ENCODE data around the gene TGFB1I1.
"Not testable (repeated sequence)": the region's sequence is repeated elsewhere in the genome, so short reads cannot be mapped to it uniquely, and the experiment has no call there.

Gene TGFB1I1

GRCh38 chr16:31471875-31472708 lies at the start of gene TGFB1I1:
TGFB1I1 (plus strand) TSS chr16:31472152; CDS start chr16:31472189, 37 bp downstream.
- no peak for DNase-seq

- DNase-seq: no peak
Measured at GRCh38 chr16:31423241-31423640, 48.7 kb upstream of the TGFB1I1 start.

- DNase-seq: no peak
Measured at GRCh38 chr16:31423801-31424200, 48.2 kb upstream of the TGFB1I1 start.

GRCh38 chr16:31427441-31428278 lies 44.3 kb upstream of the TGFB1I1 start:
- peak; percentile 55 for DNase-seq

GRCh38 chr16:31428279-31428597 lies 43.7 kb upstream of the TGFB1I1 start, which contains the start of gene COX6A2:
COX6A2 (minus strand) TSS chr16:31428360; CDS start chr16:31428325, 35 bp downstream.
- DNase-seq: no peak

- DNase-seq: no peak
Measured at GRCh38 chr16:31428638-31429247, 43.2 kb upstream of the TGFB1I1 start.

- DNase-seq: no peak
Measured at GRCh38 chr16:31429314-31429713, 42.6 kb upstream of the TGFB1I1 start.

- no peak for DNase-seq
Measured at GRCh38 chr16:31429796-31430195, 42.2 kb upstream of the TGFB1I1 start.

GRCh38 chr16:31430380-31431052 lies 41.4 kb upstream of the TGFB1I1 start:
- DNase-seq: no peak

GRCh38 chr16:31435341-31436220 lies 36.4 kb upstream of the TGFB1I1 start:
- no peak for DNase-seq

- no peak for DNase-seq
Measured at GRCh38 chr16:31436221-31437045, 35.5 kb upstream of the TGFB1I1 start.

GRCh38 chr16:31438414-31438813 lies 33.5 kb upstream of the TGFB1I1 start:
- no peak for DNase-seq

- DNase-seq: not testable (repeated sequence)
Measured at GRCh38 chr16:31439023-31439422, 32.9 kb upstream of the TGFB1I1 start.

GRCh38 chr16:31439519-31439918 lies 32.4 kb upstream of the TGFB1I1 start:
- no peak for DNase-seq

- no peak for DNase-seq
Measured at GRCh38 chr16:31440516-31441184, 31.3 kb upstream of the TGFB1I1 start.

GRCh38 chr16:31441956-31442355 lies 30.0 kb upstream of the TGFB1I1 start:
- DNase-seq: no peak

GRCh38 chr16:31445931-31446330 lies 26.0 kb upstream of the TGFB1I1 start:
- not testable (repeated sequence) for DNase-seq

- no peak for DNase-seq
Measured at GRCh38 chr16:31451201-31451600, 20.8 kb upstream of the TGFB1I1 start.

- no peak for DNase-seq
Measured at GRCh38 chr16:31451681-31452351, 20.1 kb upstream of the TGFB1I1 start.

- no peak for DNase-seq
Measured at GRCh38 chr16:31452631-31453106, 19.3 kb upstream of the TGFB1I1 start.

Data from stimulated activated CD4-positive, alpha-beta T cell treated with anti-CD3 and anti-CD28 coated beads, Interleukin-4, amount 100 ng/mL, for 24 hours (primary cell).